C4-2B (cell line): ENCODE measurements around the gene LINC00305.

ENCODE experiments used
- H3K27ac ChIP-seq: fragments of 450-650 bp; 2 replicates; pipeline ENCODE4 v1.5.1; 2017
- CTCF ChIP-seq: fragments of 450-650 bp; conservative IDR thresholded peaks from 2 replicates; pipeline ENCODE4 v1.5.1; 2017; ENCODE audit warnings: mild to moderate bottlenecking
- ZFX ChIP-seq: fragments of 450-650 bp; IDR thresholded peaks from 2 replicates; pipeline ENCODE4 v1.6.1; 2017

LINC00305 gene

DNA sequence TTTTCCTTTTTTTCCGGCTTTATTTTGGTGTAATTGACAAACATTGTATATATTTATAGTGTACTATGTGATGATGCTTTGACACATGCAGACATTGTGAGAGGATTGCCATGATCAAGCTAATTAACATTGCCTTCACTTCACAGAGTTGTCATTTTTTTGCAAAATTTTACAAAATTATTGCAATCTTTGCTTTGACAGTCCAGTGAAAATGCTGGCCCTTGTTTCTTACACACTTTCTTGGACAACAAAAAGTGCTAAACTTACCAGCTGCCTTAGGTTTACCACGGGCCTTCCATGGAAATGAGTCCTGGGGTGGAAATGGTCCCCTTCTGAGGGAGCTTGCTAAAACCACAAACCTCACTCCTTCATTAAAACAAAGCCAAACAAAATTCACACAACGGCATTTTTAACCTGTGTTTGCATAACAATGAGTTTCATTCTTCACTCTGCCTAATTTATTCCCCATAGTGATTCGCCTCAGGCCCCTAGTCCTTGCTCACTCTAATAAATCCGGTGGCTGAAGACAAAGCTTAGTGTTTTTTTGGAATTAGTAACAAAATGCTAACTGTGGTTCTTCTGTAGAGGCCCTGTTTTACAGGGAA, 32.2 kb downstream of the LINC00305 start:
- no peak overlapping the region for H3K27ac ChIP-seq
- TF ChIP-seq CTCF (no peak), ZFX (no peak)

- H3K27ac ChIP-seq = no peak overlapping the region
- TF ChIP-seq ZFX (no peak), CTCF (no peak)
These were observed 33.0 kb downstream of the LINC00305 start for GRCh38 chr18:64115881-64116280.

- H3K27ac ChIP-seq = no peak overlapping the region
- no peak for TF ChIP-seq CTCF
- TF ChIP-seq ZFX = no peak
These were observed 36.9 kb downstream of the LINC00305 start for GRCh38 chr18:64111950-64112349.

- TF ChIP-seq ZFX (no peak), CTCF (no peak)
- H3K27ac ChIP-seq = no peak overlapping the region
These were observed 38.0 kb downstream of the LINC00305 start for GRCh38 chr18:64110692-64111480.

- TF ChIP-seq ZFX (no peak), CTCF (peak; percentile 66)
- no peak overlapping the region for H3K27ac ChIP-seq
These were observed 44.9 kb downstream of the LINC00305 start for GRCh38 chr18:64103986-64104385.

- no peak overlapping the region for H3K27ac ChIP-seq
- TF ChIP-seq CTCF (no peak), ZFX (no peak)
These were observed 48.6 kb downstream of the LINC00305 start for GRCh38 chr18:64100116-64100922.

- TF ChIP-seq ZFX (no peak), CTCF (no peak)
- no peak overlapping the region for H3K27ac ChIP-seq
These were observed 49.6 kb downstream of the LINC00305 start for GRCh38 chr18:64099244-64099643.
